Measurements from ENCODE around the gene PRCP.

The PRCP gene

GRCh38 chr11:82831364-82831763, 68.9 kb downstream of the PRCP start:
- no peak for DNase-seq (ENCODE audit: low read depth, low spot score)

GRCh38 chr11:82830746-82831145, 69.5 kb downstream of the PRCP start:
- DNase-seq (ENCODE audit: low read depth, low spot score) = no peak

DNA sequence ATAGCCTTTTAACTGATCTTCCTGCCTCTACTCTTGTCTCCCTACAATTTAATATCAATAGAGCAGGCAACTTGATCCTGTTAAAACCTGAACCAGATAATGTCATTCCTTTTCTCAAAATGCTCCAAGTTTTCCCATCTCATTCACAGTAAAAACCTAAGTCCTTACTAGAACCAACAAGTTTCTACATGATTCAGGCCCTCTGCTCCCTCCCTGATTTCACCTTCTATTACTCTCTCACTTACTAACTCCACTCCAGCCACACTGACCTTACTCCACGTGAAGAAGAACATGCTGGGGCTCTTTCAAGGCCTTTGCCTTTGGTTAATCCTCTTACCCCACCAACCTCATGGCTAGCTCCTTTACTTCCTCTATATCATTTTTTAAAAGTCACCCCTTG, 71.1 kb downstream of the PRCP start:
- DNase-seq (ENCODE audit: low read depth, low spot score) = no peak

GRCh38 chr11:82828472-82828871, 71.8 kb downstream of the PRCP start:
- no peak for DNase-seq (ENCODE audit: low read depth, low spot score)

GRCh38 chr11:82826526-82826925, 73.7 kb downstream of the PRCP start:
- DNase-seq (ENCODE audit: low read depth, low spot score) = no peak

- DNase-seq (ENCODE audit: low read depth, low spot score) = no peak
Measured at GRCh38 chr11:82823647-82824619, 76.3 kb downstream of the PRCP start.

DNA sequence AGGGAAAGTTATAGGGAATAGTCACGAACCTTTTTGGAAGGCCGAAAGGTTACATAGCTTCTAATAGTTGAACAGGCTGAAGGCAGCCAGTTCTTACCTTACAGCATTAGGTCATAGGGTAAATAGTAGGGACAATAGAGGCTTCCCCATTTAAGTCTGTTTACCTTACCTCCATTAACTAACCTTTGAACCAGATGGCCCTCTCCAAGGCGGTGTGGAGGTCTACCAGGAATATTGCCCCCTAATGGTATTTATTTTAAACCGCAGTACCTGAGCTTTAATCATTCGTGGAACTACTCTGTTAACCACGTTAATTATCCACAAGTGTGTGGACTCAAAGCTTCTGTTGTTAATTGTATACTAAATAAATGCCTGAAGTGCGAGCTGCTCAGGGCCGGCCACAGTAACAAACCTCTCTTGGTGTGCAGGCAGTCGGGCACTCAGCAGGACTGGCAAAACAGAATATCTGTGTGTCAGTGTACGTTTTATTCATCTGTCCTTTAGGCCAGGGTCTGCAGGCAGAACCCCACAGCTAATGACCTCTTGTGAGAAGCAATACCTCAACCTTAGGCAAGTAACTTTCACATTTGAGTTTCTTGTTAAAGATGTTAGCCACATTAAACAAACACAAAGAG, 81.7 kb downstream of the PRCP start:
- no peak for DNase-seq (ENCODE audit: low read depth, low spot score)

- DNase-seq (ENCODE audit: low read depth, low spot score) = no peak
Measured at GRCh38 chr11:82815406-82815805, 84.8 kb downstream of the PRCP start.

GRCh38 chr11:82814379-82814778, 85.9 kb downstream of the PRCP start:
- DNase-seq (ENCODE audit: low read depth, low spot score) = no peak

DNA sequence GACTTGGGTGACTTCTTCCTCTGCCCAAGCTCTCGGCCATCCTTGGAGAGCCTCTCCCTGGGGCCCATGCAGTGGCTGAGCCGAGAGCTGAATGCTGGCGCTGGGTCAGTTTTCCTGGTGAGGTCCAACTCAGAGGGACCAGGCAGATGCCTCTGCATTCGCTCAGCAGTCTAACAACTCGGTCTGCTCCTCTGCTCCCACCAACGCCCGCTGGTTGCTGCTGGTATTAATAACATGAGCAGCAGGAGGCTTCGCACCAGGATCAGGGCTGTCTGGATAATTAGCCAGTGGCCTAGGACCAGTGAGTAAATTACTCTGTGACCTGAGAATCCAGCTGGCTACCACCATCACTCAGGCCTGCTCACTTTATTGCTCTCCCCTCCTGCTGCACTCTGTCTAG, 88.9 kb downstream of the PRCP start:
- no peak for DNase-seq (ENCODE audit: low read depth, low spot score)

DNA sequence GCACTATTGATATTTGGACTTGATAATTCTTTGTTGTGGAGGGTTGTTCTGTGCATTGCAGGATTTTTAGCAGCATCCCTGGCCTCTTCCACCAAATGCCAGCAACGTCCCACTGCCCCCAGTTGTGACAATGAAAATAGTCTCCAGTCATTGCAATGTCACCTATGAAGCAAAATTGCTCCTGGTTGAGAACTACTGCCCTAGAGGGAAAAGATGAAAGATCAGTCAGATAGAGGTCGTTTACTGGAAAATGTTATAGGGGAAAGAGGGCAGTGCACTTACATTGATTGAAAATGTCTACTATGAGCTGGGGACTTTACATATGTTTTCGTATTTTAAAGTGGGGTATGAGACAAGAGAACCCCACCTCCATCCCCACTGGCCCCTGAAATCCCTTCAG, 89.5 kb downstream of the PRCP start:
- DNase-seq (ENCODE audit: low read depth, low spot score) = no peak

DNA sequence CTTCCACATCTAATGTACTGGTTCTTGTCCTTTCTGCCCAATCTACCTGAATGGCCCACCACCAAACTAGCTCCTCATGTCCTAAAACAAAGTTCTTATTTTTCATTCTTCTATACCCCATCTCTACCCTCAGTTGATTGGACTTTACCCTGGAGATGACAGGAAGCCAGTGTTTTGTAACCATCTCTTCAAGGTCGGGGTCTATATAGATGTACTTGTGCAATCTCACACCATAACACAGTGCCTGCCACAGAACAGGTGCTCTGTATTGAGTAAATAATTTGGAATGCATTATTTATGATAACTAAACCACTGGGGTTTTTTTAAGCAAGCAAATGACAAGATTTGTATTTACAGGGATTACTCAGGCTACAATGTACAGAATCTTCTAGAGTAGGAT, 89.9 kb downstream of the PRCP start:
- DNase-seq (ENCODE audit: low read depth, low spot score) = no peak

- DNase-seq (ENCODE audit: low read depth, low spot score) = no peak
Measured at GRCh38 chr11:82807646-82808045, 92.6 kb downstream of the PRCP start.

DNA sequence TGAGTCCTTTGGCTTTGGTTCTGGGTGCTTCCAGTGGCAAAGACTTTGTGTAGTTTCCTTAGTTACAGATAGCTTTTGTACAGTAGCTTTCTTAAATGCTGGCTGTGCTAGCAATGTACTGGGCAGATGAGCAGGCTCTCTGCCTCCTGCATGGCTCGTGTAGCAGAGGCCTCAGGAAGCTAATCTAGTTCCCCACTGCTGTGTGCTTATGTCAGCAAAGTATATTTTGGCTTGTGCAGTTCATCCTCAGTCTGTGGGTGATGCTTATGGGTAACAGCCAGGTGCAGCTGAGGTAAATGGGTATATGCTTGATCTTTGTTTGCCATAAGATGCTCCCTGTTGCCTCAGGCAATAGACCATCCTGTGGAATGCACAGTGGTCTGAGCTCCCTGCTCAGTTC, 97.5 kb downstream of the PRCP start:
- DNase-seq (ENCODE audit: low read depth, low spot score) = no peak

- no peak for DNase-seq (ENCODE audit: low read depth, low spot score)
Measured at GRCh38 chr11:82796998-82797961, 103.0 kb downstream of the PRCP start.

GRCh38 chr11:82794490-82794889, 105.7 kb downstream of the PRCP start:
- DNase-seq (ENCODE audit: low read depth, low spot score) = no peak

- no peak for DNase-seq (ENCODE audit: low read depth, low spot score)
Measured at GRCh38 chr11:82792822-82793569, 107.2 kb downstream of the PRCP start.

DNA sequence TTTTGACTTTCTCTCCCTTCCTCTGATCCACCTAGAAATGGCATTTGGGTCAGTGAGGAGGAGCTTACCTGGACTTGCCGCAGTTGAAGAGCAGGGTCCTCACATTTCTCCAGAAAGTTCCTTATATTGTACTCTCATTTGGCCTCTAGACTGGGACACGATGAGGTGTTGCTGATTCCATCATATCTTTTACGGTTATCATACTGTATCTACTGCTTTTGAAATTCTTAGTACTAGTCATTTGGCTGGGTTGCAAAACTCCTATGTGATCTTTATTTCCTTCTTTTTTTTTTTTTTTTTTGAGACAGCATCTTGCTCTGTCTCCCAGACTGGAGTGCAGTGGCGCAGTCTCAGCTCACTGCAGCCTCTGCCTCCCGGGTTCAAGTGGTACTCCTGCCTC, 107.9 kb downstream of the PRCP start:
- no peak for DNase-seq (ENCODE audit: low read depth, low spot score)

GRCh38 chr11:82791779-82792178, 108.5 kb downstream of the PRCP start:
- DNase-seq (ENCODE audit: low read depth, low spot score) = no peak

- no peak for DNase-seq (ENCODE audit: low read depth, low spot score)
Measured at GRCh38 chr11:82790723-82791484, 109.3 kb downstream of the PRCP start.
